Sigmoid colon (tissue), 4 donors: ENCODE data around the gene DPF3.

Experiments
- CTCF ChIP-seq, 4 experiments: fragments of 450-650 bp in 3 of 4; fragments of 200-600 bp in 1 of 4; IDR thresholded peaks; one replicate each; pipeline ENCODE4 v1.5.1; 2016 to 2019; ENCODE audit warnings: antibody characterized with exemption in 4 of 4, mild to moderate bottlenecking in 3 of 4, moderate library complexity in 2 of 4
- EP300 ChIP-seq, 4 donors: sonication (generic); formaldehyde crosslinking; IDR thresholded peaks; one replicate each; pipeline ENCODE4 v1.6.1; 2017; ENCODE audit warnings: antibody characterized with exemption in 4 of 4
- POLR2A ChIP-seq, 2 donors: fragments of 450-650 bp; IDR thresholded peaks; one replicate each; pipeline ENCODE4 v1.6.1; 2016; ENCODE audit warnings: antibody characterized with exemption in 2 of 2, mild to moderate bottlenecking in 2 of 2, moderate library complexity in 2 of 2
- POLR2AphosphoS5 ChIP-seq, 4 donors: sonication (generic); formaldehyde crosslinking; IDR thresholded peaks; one replicate each; pipeline ENCODE4 v1.6.1; 2017; ENCODE audit warnings: antibody characterized with exemption in 4 of 4

DNA sequence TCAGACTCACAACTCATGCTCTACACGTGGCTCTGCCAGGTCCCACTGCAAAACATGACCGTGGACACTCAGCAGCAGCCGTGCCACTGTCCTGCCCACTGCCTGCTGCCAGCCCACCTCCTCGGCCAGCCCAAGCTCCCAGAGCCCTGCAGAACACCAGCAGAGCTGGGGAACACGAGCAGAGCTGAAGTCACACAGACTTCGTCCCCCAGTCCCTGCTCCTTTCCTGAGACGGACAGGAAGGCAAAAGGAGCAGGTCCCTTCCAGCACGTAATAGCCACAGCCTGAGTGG lies 152.1 kb downstream of the DPF3 start:
- no peak for TF ChIP-seq CTCF (IDR thresholded peaks at IDR 0.05)
- TF ChIP-seq POLR2AphosphoS5 (IDR thresholded peaks at IDR 0.05): no peak
- no peak for TF ChIP-seq EP300 (IDR thresholded peaks at IDR 0.05)
- no peak for TF ChIP-seq POLR2A (IDR thresholded peaks at IDR 0.05)
